Spleen (tissue), 7 donors: Measurements from ENCODE around the gene ZNF639.

Experiments used
- CTCF ChIP-seq, 11 experiments: fragments of 200-600 bp in 7 of 11; fragments of 450-650 bp in 4 of 11; sonication (generic) in 4 of 11; IDR thresholded peaks in 8 of 11; conservative IDR thresholded peaks in 3 of 11; 1 replicate in 7 of 11; 2 replicates in 4 of 11; pipeline versions ENCODE4 v1.4.0 to v1.8.0; 2016 to 2021; ENCODE audit warnings: antibody characterized with exemption in 11 of 11, inconsistent platforms in 4 of 11, mild to moderate bottlenecking in 1 of 11
- POLR2A ChIP-seq, 3 donors: fragments of 450-650 bp; IDR thresholded peaks; one replicate each; pipeline ENCODE4 v1.5.1; 2017; ENCODE audit warnings: antibody characterized with exemption in 3 of 3, mild to moderate bottlenecking in 1 of 3
- donor health status: DM: no; HTN: no; CAD: no; lungs with moderate emphysema.
- donor health status: DM: no; HTN: no; CAD: no.
- donor health status: DM: no; HTN: no; CAD: no.

GRCh38 chr3:179289295-179289694 lies 33.5 kb upstream of the ZNF639 start:
- TF ChIP-seq POLR2A (IDR thresholded peaks at IDR 0.05) (no peak), CTCF (IDR thresholded peaks at IDR 0.05 in 8 of 11, conservative IDR thresholded peaks at IDR 0.05 in 3 of 11) (no peak)
